NCI-H2196 treated with DMSO at 0.1 percent for 48 hours (cell line): ENCODE measurements around the gene ARHGEF28.

ENCODE experiments used
- DNase-seq: peaks from one replicate; lab custom pipeline; 2025; ENCODE audit not compliant: unreplicated experiment; lab: John Stamatoyannopoulos, UW

ARHGEF28 gene

GRCh38 chr5:73776405-73776804 is 150.4 kb downstream of the ARHGEF28 start:
- no peak for DNase-seq

GRCh38 chr5:73777192-73777591 is 151.2 kb downstream of the ARHGEF28 start:
- no peak for DNase-seq

- DNase-seq, result no peak
These were observed 154.5 kb downstream of the ARHGEF28 start for GRCh38 chr5:73780302-73781080.

- no peak for DNase-seq
These were observed 155.2 kb downstream of the ARHGEF28 start for GRCh38 chr5:73781107-73781768.

- no peak for DNase-seq
These were observed 157.8 kb downstream of the ARHGEF28 start for GRCh38 chr5:73783828-73784227.

- no peak for DNase-seq
These were observed 160.2 kb downstream of the ARHGEF28 start for GRCh38 chr5:73786043-73786831.

- DNase-seq, result no peak
These were observed 163.9 kb downstream of the ARHGEF28 start for GRCh38 chr5:73789851-73790281.

GRCh38 chr5:73791389-73791788 is 165.4 kb downstream of the ARHGEF28 start:
- no peak for DNase-seq

- no peak for DNase-seq
These were observed 166.8 kb downstream of the ARHGEF28 start for GRCh38 chr5:73792687-73793320.

- no peak for DNase-seq
These were observed 167.9 kb downstream of the ARHGEF28 start for GRCh38 chr5:73793911-73794310.

- DNase-seq, result no peak
These were observed 170.5 kb downstream of the ARHGEF28 start for GRCh38 chr5:73796164-73797131.

- DNase-seq, result no peak
These were observed 171.1 kb downstream of the ARHGEF28 start for GRCh38 chr5:73797132-73797510.

GRCh38 chr5:73799401-73799972 is 173.5 kb downstream of the ARHGEF28 start:
- DNase-seq, result no peak

GRCh38 chr5:73801686-73802085 is 175.7 kb downstream of the ARHGEF28 start:
- DNase-seq, result no peak

GRCh38 chr5:73805449-73805848 is 179.5 kb downstream of the ARHGEF28 start:
- DNase-seq, result no peak

GRCh38 chr5:73808911-73809310 is 182.9 kb downstream of the ARHGEF28 start:
- DNase-seq, result no peak

GRCh38 chr5:73810429-73810828 is 184.4 kb downstream of the ARHGEF28 start:
- no peak for DNase-seq

- no peak for DNase-seq
These were observed 186.5 kb downstream of the ARHGEF28 start for GRCh38 chr5:73812457-73812856.

GRCh38 chr5:73812962-73813588 is 187.1 kb downstream of the ARHGEF28 start:
- no peak for DNase-seq
